ENCODE data around the gene PLA2G2E.

The PLA2G2E gene

GRCh38 chr1:19926296-19927129 is 3.1 kb upstream of the PLA2G2E start:
- no peak for DNase-seq

GRCh38 chr1:19925342-19926070 is 2.1 kb upstream of the PLA2G2E start:
- no peak for DNase-seq

- no peak for DNase-seq
Observed at GRCh38 chr1:19923953-19924346, 533 bp upstream of the PLA2G2E start.

GRCh38 chr1:19922015-19922688 is 1.3 kb downstream of the PLA2G2E start:
- no peak for DNase-seq

- peak; percentile 27 for DNase-seq
Observed at GRCh38 chr1:19921310-19921709, 2.1 kb downstream of the PLA2G2E start.

GRCh38 chr1:19920132-19920710 is 3.2 kb downstream of the PLA2G2E start:
- DNase-seq: no peak

- DNase-seq: peak; percentile 87
Observed at GRCh38 chr1:19918057-19918456, 5.4 kb downstream of the PLA2G2E start.

GRCh38 chr1:19910650-19911049 is 12.8 kb downstream of the PLA2G2E start:
- no peak for DNase-seq

- DNase-seq: no peak
Observed at GRCh38 chr1:19909971-19910370, 13.4 kb downstream of the PLA2G2E start.

GRCh38 chr1:19909392-19909791 is 14.0 kb downstream of the PLA2G2E start:
- no peak for DNase-seq

GRCh38 chr1:19907456-19907855 is 16.0 kb downstream of the PLA2G2E start:
- DNase-seq: no peak

GRCh38 chr1:19903621-19904020 is 19.8 kb downstream of the PLA2G2E start:
- DNase-seq: no peak

GRCh38 chr1:19901653-19902052 is 21.8 kb downstream of the PLA2G2E start:
- DNase-seq: no peak

GRCh38 chr1:19894218-19894617 is 29.2 kb downstream of the PLA2G2E start:
- no peak for DNase-seq

GRCh38 chr1:19893687-19894086 is 29.7 kb downstream of the PLA2G2E start:
- no peak for DNase-seq

- DNase-seq: no peak
Observed at GRCh38 chr1:19892628-19893168, 30.7 kb downstream of the PLA2G2E start.

GRCh38 chr1:19892129-19892528 is 31.3 kb downstream of the PLA2G2E start:
- no peak for DNase-seq

- DNase-seq: no peak
Observed at GRCh38 chr1:19889656-19890055, 33.8 kb downstream of the PLA2G2E start.

GRCh38 chr1:19888112-19888511 is 35.3 kb downstream of the PLA2G2E start:
- no peak for DNase-seq

GRCh38 chr1:19885821-19886220 is 37.6 kb downstream of the PLA2G2E start:
- DNase-seq: no peak

- DNase-seq: no peak
Observed at GRCh38 chr1:19884312-19884711, 39.1 kb downstream of the PLA2G2E start.

GRCh38 chr1:19882111-19883071 is 41.0 kb downstream of the PLA2G2E start, which contains the start of gene OTUD3:
Gene OTUD3, plus strand, starts transcription at chr1:19882395. Its CDS starts 119 bp downstream, at chr1:19882514.
- peak; percentile 97 for DNase-seq

Data from NCI-H1436 (cell line).